NCI-H2081 treated with DMSO at 0.1 percent for 48 hours (cell line): ENCODE data around the gene NUP98.
"Not testable (repeated sequence)": the region's sequence is repeated elsewhere in the genome, so short reads cannot be mapped to it uniquely, and the experiment has no call there.

Source experiments
- DNase-seq: peaks from one replicate; lab custom pipeline; 2025; lab: John Stamatoyannopoulos, UW

Gene NUP98

DNA sequence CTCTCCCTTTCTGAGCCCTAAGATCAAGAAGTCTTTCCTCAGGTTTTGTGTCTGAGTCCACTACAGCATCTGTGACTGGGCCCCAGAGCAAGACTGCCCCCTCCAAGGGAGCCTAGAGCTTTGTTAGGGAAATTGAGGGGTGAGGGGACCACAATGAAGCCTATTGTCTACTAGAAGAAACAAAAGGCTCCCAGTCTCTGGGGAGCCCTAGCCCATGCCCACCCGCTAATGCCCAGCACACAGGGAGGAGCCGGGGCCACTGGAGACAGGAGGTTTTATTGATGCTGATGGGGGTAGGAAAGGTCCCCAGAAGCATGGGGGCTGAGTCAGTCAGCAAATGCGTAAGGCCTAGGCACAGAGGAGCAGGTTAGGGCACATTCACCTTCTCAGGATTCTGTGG lies 29.4 kb upstream of the NUP98 start:
- DNase-seq = no peak

GRCh38 chr11:3825473-3826154 lies 28.3 kb upstream of the NUP98 start:
- no peak for DNase-seq

DNA sequence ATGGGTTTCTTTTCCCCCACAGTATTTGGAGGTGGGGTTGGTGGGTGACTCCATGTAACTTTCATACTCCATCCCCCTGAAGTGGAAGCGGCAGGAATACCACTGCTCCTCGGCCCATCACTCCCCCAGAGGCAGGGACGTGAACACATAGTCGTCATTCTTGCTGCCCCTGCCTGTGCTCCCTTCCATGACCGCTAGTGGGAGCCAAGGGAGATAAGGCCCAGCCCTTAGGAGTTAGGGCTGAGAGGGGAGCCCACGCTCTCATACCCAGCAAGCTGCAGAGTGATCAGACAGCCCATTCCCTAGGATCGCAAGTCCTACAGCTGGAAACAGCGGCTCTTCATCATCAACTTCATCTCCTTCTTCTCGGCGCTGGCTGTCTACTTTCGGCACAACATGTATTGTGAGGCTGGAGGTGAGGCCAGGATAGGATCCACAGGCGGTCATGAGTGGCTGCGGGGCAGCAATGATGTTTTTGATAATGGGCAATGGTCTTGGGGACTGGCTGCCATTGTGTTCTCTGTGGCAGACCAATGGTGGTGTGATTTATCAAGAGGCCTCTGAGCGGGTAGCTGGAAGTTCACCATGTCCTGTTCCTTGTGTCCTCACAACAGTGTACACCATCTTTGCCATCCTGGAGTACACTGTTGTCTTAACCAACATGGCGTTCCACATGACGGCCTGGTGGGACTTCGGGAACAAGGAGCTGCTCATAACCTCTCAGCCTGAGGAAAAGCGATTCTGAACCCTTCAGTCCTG lies 27.5 kb upstream of the NUP98 start:
- no peak for DNase-seq

GRCh38 chr11:3823762-3824506 lies 26.6 kb upstream of the NUP98 start:
- no peak for DNase-seq

DNA sequence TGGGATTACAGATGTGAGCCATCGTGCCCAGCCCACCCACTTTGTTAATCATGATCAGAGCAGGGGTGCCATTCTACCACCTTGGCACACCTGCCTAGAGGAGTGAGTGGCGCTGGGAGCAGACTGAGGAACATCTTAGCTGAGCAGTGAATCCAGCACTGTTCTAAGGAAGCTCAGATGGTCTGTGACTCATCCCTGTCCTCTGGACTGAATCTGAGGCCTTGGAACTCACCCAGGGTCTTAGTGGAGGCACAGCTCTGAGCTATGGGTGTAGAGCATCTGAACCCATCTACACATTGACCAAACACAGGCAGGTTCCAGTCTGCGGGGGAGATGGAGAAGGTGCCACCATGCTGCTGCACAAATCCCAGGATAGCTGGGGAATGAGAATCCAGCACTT lies 25.9 kb upstream of the NUP98 start:
- no peak for DNase-seq

DNA sequence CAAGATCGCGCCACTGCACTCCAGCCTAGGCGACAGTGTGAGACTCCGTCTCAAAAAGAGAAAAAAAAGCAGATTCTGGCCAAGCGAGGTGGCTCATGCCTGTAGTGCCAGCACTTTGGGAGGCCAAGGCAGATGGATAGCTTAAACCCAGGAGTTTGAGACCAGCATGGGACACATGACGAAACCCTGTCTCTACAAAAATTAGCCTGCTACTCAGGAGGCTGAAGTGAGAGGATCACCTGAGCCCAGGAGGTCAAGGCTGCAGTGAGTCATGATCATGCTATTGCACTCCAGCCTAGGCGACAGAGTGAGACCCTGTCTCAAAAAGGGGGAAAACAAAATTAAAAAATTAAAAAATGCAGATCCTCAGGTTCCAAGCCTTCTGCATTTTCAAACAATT lies 25.0 kb upstream of the NUP98 start:
- no peak for DNase-seq

- DNase-seq = no peak
These were observed 23.6 kb upstream of the NUP98 start for GRCh38 chr11:3820971-3821370.

- no peak for DNase-seq
These were observed 19.9 kb upstream of the NUP98 start for GRCh38 chr11:3817181-3817800.

GRCh38 chr11:3816673-3817072 lies 19.3 kb upstream of the NUP98 start:
- DNase-seq = no peak

- DNase-seq = no peak
These were observed 18.5 kb upstream of the NUP98 start for GRCh38 chr11:3815845-3816244.

GRCh38 chr11:3814832-3815231 lies 17.5 kb upstream of the NUP98 start:
- not testable (repeated sequence) for DNase-seq

DNA sequence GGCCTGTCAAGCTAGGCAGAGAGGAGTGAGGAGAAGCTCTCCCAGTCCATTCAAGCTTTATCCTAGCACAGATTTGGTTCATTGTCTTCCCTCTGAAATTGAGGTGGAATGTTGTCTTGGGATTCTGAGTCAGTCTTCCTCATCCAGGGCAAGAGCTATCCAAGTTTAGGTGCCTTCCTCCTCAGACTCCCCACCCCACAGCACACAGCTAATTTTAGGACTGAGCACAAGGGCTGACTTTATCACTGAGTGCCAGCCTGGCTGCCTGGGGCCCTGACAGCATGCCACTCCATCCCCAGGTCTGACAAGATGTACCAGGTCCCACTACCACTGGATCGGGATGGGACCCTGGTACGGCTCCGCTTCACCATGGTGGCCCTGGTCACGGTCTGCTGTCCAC lies 13.6 kb upstream of the NUP98 start:
- no peak for DNase-seq

- DNase-seq = no peak
These were observed 13.1 kb upstream of the NUP98 start for GRCh38 chr11:3810446-3810845.

DNA sequence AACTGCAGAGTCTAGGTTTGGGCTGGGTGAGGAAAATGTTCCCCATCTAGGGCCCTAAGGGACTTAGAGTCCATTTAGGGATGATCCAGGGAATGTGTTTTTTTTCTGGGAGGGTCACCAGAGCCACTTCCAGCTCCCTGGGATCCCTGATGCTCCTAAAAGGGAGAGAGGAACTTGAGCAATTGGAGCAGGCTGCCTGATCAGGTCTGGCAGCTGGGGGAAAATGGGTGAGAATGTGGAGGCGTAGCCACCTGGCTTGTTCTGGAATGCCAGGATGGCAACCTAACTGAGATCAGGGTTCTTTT lies 12.2 kb upstream of the NUP98 start:
- DNase-seq = no peak

- peak; percentile 14 for DNase-seq
These were observed 11.7 kb upstream of the NUP98 start for GRCh38 chr11:3808861-3809623.

DNA sequence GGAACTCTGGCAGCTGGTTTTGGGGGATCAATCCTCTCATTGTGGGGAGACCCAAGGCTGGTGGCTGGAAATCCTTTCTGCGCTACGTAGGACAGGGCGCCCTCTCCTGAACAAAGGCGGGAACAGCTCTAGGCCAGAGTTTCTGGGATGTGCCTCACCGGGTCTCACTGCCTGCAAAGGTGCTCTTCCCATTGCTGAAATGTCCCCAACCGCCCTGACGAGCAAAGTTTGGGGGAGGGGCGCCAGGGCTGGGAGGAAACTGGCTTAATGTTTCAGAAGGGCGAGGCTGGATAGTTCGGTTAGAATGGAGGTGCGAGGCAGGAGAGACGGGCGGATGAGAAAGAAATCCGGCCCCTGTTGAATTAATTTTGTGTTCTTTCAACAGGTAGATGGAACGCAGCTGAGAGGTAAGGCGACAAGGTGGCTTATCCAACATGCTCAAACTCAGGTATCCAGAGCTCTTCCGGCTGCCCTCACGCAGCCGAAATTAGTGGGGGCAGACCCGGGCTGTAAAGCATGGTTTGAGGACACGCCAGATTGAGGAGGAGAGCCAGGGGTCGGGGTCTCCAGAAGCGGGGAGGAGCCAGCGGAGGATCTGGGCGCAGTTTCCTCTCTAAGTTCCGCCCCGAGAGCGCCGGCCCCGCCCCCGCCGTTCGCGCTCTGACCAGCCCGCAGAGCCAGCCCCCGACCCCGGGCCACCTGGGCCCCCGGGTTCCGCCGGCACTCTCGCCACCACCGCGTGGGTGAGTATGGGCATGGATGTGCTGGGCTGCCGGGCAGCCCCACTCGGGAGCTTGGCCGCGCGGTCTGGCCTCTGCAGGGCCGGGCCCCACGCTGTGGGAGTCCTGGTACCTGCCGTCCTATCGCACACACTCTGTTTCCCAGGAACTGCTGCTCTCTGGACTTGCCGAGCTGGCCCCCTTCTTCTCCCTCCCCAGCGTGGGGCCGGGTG lies 10.8 kb upstream of the NUP98 start, which contains the start of gene PGAP2:
TSS of gene PGAP2 (plus strand) at position 652 of the 952 bp plus-strand sequence. CDS start 2,700 bp downstream, outside the sequence.
- no peak for DNase-seq

- no peak for DNase-seq
These were observed 6.6 kb upstream of the NUP98 start for GRCh38 chr11:3803726-3804495.

DNA sequence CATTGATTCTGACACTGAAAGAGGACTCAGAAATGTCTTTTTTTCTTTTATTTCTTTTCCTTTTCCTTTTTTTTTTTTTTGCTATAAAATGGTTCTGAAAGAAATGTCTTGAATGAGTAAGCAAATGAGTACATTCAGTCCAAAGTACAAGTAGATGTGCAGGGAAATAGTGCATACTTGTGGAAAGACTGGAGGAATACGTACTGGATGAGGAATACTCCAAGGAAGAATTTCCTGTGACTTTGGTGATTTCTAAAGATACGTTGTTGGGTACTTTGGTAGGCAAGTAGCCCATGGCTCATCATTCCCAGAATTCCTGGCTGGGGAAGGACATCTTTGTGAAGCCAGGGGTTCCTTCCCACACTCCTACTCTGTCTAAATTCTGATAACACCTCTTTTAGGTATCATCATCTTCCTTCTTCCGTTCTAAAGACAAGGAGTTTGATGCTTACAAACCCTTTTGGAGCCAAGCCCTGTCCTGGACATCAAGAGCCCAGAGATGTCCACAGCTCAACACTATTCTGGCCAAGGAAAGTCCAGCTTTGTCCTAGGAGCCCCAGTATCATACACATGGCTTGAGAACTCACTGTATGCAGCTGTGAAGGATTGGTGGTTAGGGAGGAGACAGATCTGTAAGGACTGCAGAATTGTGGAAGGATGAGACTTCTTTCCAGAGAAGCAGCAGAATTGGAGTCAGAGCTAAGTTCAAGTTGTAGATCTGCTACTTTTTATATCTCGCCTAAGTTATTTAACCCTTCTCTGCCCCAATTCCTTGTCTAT lies 4.8 kb upstream of the NUP98 start:
- no peak for DNase-seq

DNA sequence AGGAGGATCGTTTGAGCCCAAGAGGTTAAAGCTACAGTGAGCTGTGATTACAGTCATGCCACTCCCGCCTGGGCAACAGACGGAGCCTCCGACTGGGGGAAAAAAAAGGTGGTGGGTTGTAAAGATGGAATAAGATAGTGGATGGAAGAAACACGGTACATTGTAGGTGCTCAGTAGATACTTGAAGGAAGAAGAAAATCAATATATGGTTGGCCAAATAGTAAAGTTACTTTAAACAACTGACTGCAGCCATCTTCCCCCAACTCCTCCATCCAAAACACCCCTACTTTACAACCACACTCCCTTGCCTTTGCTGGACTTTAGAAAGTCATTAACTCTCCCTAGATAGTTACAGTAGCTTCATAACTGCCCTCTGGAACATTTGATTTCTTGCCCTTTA lies 2.5 kb upstream of the NUP98 start:
- DNase-seq = no peak
